ENCODE data around the gene HMGB1. TPM values are rescaled to one million over a fixed set of nuclear protein-coding genes. Genes with fewer than 3 reads are reported as not detected.
A peak's percentile ranks its signal among the peaks of the same experiment; 100 is the strongest.
"Not testable (repeated sequence)": the region's sequence is repeated elsewhere in the genome, so short reads cannot be mapped to it uniquely, and the experiment has no call there.

HMGB1 gene
- polyA plus RNA-seq, 2 of the 4 experiments (the other 2 are of a cell fraction), result 353 to 641 TPM

DNA sequence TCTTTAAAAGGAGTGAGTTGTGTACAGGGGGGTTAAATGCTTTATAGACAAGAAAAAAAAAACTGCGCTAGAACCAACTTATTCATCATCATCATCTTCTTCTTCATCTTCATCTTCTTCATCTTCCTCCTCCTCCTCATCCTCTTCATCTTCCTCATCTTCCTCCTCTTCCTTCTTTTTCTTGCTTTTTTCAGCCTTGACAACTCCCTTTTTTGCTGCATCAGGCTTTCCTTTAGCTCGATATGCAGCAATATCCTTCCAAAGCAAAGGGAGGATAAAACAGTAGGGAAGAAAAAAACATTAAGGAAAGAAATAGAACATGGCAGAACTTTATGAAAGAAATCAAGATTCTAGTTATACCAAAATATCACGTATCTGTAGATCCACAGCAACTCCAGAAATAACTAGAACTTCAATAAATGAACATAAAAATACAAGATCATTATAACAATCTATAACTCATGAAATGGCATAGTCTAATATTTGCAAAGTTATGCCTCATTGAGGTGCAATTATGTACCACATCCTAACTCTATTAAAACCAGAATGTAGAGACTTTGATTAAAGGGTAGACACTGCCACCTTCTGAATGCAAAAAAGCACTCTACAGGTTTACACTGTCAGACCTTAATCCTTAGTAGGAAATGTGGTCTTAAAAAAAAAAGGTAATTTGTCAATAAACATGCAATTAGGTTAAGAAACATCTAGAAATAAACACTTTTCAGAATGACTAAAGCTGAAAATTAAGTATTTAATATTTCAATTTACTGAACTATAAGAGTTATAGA lies 4.3 kb downstream of the HMGB1 start:
- not testable (repeated sequence) for H3K4me3 ChIP-seq, H3K4me2 ChIP-seq, FAIRE-seq, ATAC-seq, H3K9me3 ChIP-seq, H3K27ac ChIP-seq
- CTCF ChIA-PET, result interaction anchor here (0.6 to 2.2 kb wide), 10 partner anchors 13 to 1044 kb away, joined by 3 to 10 read pairs (median 4); no protein-coding TSS in a partner anchor
- peaks cover 16% of the 10 kb centered on the region for H3K4me1 ChIP-seq
- TF ChIP-seq CTCF (IDR thresholded peaks at IDR 0.05) (peak; percentile 44), RAD21 (conservative IDR thresholded peaks at IDR 0.05 in 1 of 2, IDR thresholded peaks at IDR 0.05 in 1 of 2) (peak; percentile 33 to 59), SMC3 (IDR thresholded peaks at IDR 0.05) (peak; percentile 39; the same call in 1 of the 3 replicates)
- 79% methylated on average over 2 of the region's 3 CpGs for WGBS (ENCODE audit: missing lambda C conversion rate)
- POLR2A ChIA-PET, result interaction anchor here (1.2 to 1.3 kb wide), 2 partner anchors 39 to 329 kb away, joined by 3 to 5 read pairs; partner anchors contain the start of gene UBE2L5
- DNase-seq (ENCODE audit: low read depth in 1 of 2, low spot score in 1 of 2), result peak in 1 of 2 experiments; percentile 17

GRCh38 chr13:30457306-30457891 lies 8.3 kb downstream of the HMGB1 start:
- WGBS (ENCODE audit: missing lambda C conversion rate), result 89% methylated on average over 3 of the region's 3 CpGs
- Histone ChIP-seq H3K27ac (no peak overlapping the region), H3K4me1 (peaks cover 10% of the 10 kb centered on the region; the same call in 1 of the 3 replicates), H3K9me3 (no peaks in the 10 kb centered on the region), H3K4me2 (no peak overlapping the region), H3K4me3 (no peak overlapping the region)
- TF ChIP-seq TFCP2L1 (CRISPR knock-in tag; IDR thresholded peaks at IDR 0.05), result 0 out of 2 replicates have a peak, but pooled peaks have one; percentile 23
- no peak for TF ChIP-seq HMGXB4 (CRISPR knock-in tag; IDR thresholded peaks at IDR 0.05; ENCODE audit: borderline replicate concordance)
- TF ChIP-seq FOXS1 (CRISPR knock-in tag; IDR thresholded peaks at IDR 0.05), result no peak
- TF ChIP-seq NFE2L2 (conservative IDR thresholded peaks at IDR 0.05; ENCODE audit: low read length), result no peak
- no peak for TF ChIP-seq TP53 (CRISPR knock-in tag; IDR thresholded peaks at IDR 0.05)
- FAIRE-seq, result no peak
- no peak for DNase-seq (ENCODE audit: low read depth in 1 of 2, low spot score in 1 of 2)
- ChIA-PET POLR2A (interaction anchor here (0.7 kb wide), 1 partner anchor 93 kb away, joined by 3 read pairs; no protein-coding TSS in a partner anchor), CTCF (no interaction called here)
- ATAC-seq, result no peak; a peak in 2 of 6 replicates

- Histone ChIP-seq H3K4me2 (no peak overlapping the region), H3K27ac (no peak overlapping the region), H3K4me3 (no peak overlapping the region), H3K9me3 (no peaks in the 10 kb centered on the region), H3K4me1 (peaks cover under 1% of the 10 kb centered on the region; the same call in 1 of the 3 replicates)
- DNase-seq (ENCODE audit: low read depth in 1 of 2, low spot score in 1 of 2) (no peak), ATAC-seq (no peak; a peak in 1 of 6 replicates), FAIRE-seq (no peak)
- WGBS (ENCODE audit: missing lambda C conversion rate), result 85% methylated on average over 3 of the region's 3 CpGs
- CTCF ChIA-PET, result interaction anchor here (1.2 kb wide), 1 partner anchor 12 kb away, joined by 3 read pairs; no protein-coding TSS in a partner anchor
- TF ChIP-seq ZFP36 (IDR thresholded peaks at IDR 0.05; ENCODE audit: borderline replicate concordance, partially characterized antibody) (no peak), FOSL2 (IDR thresholded peaks at IDR 0.05) (no peak), FOSL2 (CRISPR knock-in tag; IDR thresholded peaks at IDR 0.05) (no peak), NFE2L2 (conservative IDR thresholded peaks at IDR 0.05; ENCODE audit: low read length) (no peak), HOXB5 (CRISPR knock-in tag; IDR thresholded peaks at IDR 0.05) (no peak), ZNF302 (CRISPR knock-in tag; IDR thresholded peaks at IDR 0.05) (no peak), FOXS1 (CRISPR knock-in tag; IDR thresholded peaks at IDR 0.05) (no peak), POLR2A (IDR thresholded peaks at IDR 0.05; ENCODE audit: low read length) (no peak), RAD21 (conservative IDR thresholded peaks at IDR 0.05 in 1 of 2, IDR thresholded peaks at IDR 0.05 in 1 of 2) (no peak), MAFK (IDR thresholded peaks at IDR 0.05; ENCODE audit: partially characterized antibody) (no peak), CBX8 (IDR thresholded peaks at IDR 0.05) (no peak), KDM5A (IDR thresholded peaks at IDR 0.05) (no peak), TFCP2L1 (CRISPR knock-in tag; IDR thresholded peaks at IDR 0.05) (no peak), TP53 (CRISPR knock-in tag; IDR thresholded peaks at IDR 0.05) (no peak), EHF (CRISPR knock-in tag; IDR thresholded peaks at IDR 0.05) (no peak), POLR2AphosphoS2 (conservative IDR thresholded peaks at IDR 0.05; ENCODE audit: low read length) (no peak)
- TF ChIP-seq, protein P1, sequence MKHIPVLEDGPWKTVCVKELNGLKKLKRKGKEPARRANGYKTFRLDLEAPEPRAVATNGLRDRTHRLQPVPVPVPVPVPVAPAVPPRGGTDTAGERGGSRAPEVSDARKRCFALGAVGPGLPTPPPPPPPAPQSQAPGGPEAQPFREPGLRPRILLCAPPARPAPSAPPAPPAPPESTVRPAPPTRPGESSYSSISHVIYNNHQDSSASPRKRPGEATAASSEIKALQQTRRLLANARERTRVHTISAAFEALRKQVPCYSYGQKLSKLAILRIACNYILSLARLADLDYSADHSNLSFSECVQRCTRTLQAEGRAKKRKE (CRISPR knock-in tag; IDR thresholded peaks at IDR 0.05; ENCODE audit: low read depth), result no peak
- POLR2A ChIA-PET, result interaction anchor here (0.6 kb wide), 1 partner anchor 24 kb away, joined by 4 read pairs; no protein-coding TSS in a partner anchor
Measured at GRCh38 chr13:30456290-30456689, 9.4 kb downstream of the HMGB1 start.
